DMS114 treated with DMSO at 0.1 percent for 48 hours (cell line): ENCODE data around the gene ID1.
"Not testable (repeated sequence)": the region's sequence is repeated elsewhere in the genome, so short reads cannot be mapped to it uniquely, and the experiment has no call there.

Experiments
- DNase-seq: peaks from one replicate; lab custom pipeline; 2025; ENCODE audit not compliant: unreplicated experiment; lab: John Stamatoyannopoulos, UW

ID1 gene

GRCh38 chr20:31632548-31633338 lies 27.7 kb downstream of the ID1 start:
- DNase-seq: no peak

- DNase-seq: no peak
Measured at GRCh38 chr20:31633339-31633914, 28.3 kb downstream of the ID1 start.

GRCh38 chr20:31637660-31638059 lies 32.6 kb downstream of the ID1 start, which contains the start of gene COX4I2:
Gene COX4I2, plus strand, starts transcription at chr20:31637912. Its CDS starts 1,106 bp downstream, at chr20:31639018.
- no peak for DNase-seq

- no peak for DNase-seq
Measured at GRCh38 chr20:31638317-31638716, 33.2 kb downstream of the ID1 start.

GRCh38 chr20:31638816-31639215 lies 33.7 kb downstream of the ID1 start:
- no peak for DNase-seq

GRCh38 chr20:31640259-31640658 lies 35.2 kb downstream of the ID1 start:
- no peak for DNase-seq

- DNase-seq: no peak
Measured at GRCh38 chr20:31641391-31641790, 36.3 kb downstream of the ID1 start.

- DNase-seq: no peak
Measured at GRCh38 chr20:31642837-31643236, 37.7 kb downstream of the ID1 start.

GRCh38 chr20:31643522-31643921 lies 38.4 kb downstream of the ID1 start:
- DNase-seq: no peak

GRCh38 chr20:31644701-31645100 lies 39.6 kb downstream of the ID1 start:
- DNase-seq: no peak

- not testable (repeated sequence) for DNase-seq
Measured at GRCh38 chr20:31648104-31648503, 43.0 kb downstream of the ID1 start.

- DNase-seq: no peak
Measured at GRCh38 chr20:31652917-31653396, 47.9 kb downstream of the ID1 start.

GRCh38 chr20:31653561-31653960 lies 48.5 kb downstream of the ID1 start:
- no peak for DNase-seq

- no peak for DNase-seq
Measured at GRCh38 chr20:31654534-31654933, 49.4 kb downstream of the ID1 start.
